ENCODE data around the gene MMAB. TPM values are rescaled to one million over a fixed set of nuclear protein-coding genes. Genes with fewer than 3 reads are reported as not detected.

MMAB gene
- total and polyA plus RNA-seq, 2 of the 13 experiments (the other 11 are each of a cell fraction or from before 2014, with no cell fraction given), result 26.1 to 77.3 TPM

DNA sequence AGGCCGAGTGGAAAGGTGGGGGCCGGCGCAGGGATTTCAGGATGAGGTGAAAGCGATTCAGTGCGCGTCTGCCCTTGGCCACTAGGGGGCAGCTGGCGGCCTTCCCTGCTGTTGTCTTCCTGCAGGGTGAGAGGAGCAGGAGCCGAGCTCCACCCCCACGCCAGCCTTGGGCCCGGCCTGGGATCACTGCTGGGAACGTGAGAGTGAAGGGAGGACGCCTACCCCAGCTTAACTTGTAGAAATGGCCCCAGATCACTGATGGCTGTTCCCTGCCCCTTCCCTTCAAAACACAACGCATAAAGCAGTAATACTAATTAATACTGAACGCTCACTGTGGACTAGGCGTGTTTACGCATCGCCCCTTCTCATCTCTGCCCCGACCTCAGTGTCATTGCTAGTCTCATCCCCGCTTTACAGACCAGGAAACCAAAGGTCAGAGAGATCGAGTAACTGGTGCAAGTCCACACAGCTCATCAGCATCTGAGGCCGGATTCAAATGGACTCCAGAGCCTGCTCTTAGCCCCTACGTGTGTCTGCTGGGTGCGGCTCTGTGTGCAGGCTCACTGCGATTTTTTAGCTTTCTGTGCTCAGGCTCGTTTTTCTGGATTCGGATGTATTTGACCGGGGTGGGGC lies 24.6 kb upstream of the MMAB start (continued):
- TF ChIP-seq, protein P1, sequence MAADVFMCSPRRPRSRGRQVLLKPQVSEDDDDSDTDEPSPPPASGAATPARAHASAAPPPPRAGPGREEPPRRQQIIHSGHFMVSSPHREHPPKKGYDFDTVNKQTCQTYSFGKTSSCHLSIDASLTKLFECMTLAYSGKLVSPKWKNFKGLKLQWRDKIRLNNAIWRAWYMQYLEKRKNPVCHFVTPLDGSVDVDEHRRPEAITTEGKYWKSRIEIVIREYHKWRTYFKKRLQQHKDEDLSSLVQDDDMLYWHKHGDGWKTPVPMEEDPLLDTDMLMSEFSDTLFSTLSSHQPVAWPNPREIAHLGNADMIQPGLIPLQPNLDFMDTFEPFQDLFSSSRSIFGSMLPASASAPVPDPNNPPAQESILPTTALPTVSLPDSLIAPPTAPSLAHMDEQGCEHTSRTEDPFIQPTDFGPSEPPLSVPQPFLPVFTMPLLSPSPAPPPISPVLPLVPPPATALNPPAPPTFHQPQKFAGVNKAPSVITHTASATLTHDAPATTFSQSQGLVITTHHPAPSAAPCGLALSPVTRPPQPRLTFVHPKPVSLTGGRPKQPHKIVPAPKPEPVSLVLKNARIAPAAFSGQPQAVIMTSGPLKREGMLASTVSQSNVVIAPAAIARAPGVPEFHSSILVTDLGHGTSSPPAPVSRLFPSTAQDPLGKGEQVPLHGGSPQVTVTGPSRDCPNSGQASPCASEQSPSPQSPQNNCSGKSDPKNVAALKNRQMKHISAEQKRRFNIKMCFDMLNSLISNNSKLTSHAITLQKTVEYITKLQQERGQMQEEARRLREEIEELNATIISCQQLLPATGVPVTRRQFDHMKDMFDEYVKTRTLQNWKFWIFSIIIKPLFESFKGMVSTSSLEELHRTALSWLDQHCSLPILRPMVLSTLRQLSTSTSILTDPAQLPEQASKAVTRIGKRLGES (CRISPR knock-in tag; IDR thresholded peaks at IDR 0.05; ENCODE audit: borderline replicate concordance), result no peak
- peak; percentile 61; the same call in 1 of the 2 replicates for TF ChIP-seq CBX5 (CRISPR knock-in tag; IDR thresholded peaks at IDR 0.05; ENCODE audit: borderline replicate concordance)
- no peak for TF ChIP-seq MBNL3 (CRISPR knock-in tag; conservative IDR thresholded peaks at IDR 0.05)
- TF ChIP-seq, protein P2, sequence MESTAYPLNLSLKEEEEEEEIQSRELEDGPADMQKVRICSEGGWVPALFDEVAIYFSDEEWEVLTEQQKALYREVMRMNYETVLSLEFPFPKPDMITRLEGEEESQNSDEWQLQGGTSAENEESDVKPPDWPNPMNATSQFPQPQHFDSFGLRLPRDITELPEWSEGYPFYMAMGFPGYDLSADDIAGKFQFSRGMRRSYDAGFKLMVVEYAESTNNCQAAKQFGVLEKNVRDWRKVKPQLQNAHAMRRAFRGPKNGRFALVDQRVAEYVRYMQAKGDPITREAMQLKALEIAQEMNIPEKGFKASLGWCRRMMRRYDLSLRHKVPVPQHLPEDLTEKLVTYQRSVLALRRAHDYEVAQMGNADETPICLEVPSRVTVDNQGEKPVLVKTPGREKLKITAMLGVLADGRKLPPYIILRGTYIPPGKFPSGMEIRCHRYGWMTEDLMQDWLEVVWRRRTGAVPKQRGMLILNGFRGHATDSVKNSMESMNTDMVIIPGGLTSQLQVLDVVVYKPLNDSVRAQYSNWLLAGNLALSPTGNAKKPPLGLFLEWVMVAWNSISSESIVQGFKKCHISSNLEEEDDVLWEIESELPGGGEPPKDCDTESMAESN (CRISPR knock-in tag; conservative IDR thresholded peaks at IDR 0.05), result 0 out of 2 replicates have a peak, but pooled peaks have one; percentile 23
- TF ChIP-seq, protein P3, sequence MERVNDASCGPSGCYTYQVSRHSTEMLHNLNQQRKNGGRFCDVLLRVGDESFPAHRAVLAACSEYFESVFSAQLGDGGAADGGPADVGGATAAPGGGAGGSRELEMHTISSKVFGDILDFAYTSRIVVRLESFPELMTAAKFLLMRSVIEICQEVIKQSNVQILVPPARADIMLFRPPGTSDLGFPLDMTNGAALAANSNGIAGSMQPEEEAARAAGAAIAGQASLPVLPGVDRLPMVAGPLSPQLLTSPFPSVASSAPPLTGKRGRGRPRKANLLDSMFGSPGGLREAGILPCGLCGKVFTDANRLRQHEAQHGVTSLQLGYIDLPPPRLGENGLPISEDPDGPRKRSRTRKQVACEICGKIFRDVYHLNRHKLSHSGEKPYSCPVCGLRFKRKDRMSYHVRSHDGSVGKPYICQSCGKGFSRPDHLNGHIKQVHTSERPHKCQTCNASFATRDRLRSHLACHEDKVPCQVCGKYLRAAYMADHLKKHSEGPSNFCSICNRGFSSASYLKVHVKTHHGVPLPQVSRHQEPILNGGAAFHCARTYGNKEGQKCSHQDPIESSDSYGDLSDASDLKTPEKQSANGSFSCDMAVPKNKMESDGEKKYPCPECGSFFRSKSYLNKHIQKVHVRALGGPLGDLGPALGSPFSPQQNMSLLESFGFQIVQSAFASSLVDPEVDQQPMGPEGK (CRISPR knock-in tag; IDR thresholded peaks at IDR 0.05), result peak; percentile 50
- no peak for TF ChIP-seq ZNF644 (CRISPR knock-in tag; IDR thresholded peaks at IDR 0.05; ENCODE audit: low read depth)
- peak; percentile 63; the same call in 1 of the 2 replicates for TF ChIP-seq ZFX (CRISPR knock-in tag; IDR thresholded peaks at IDR 0.05; ENCODE audit: low read depth)
- TF ChIP-seq HNF4G (IDR thresholded peaks at IDR 0.05; ENCODE audit: borderline replicate concordance, low read depth, low read length), result peak; percentile 51; the same call in 1 of the 2 replicates
- TF ChIP-seq HNF4G (CRISPR knock-in tag; IDR thresholded peaks at IDR 0.05; ENCODE audit: borderline replicate concordance, low read depth), result no peak; the same call in 1 of the 2 replicates
- TF ChIP-seq GABPA (IDR thresholded peaks at IDR 0.05; ENCODE audit: low read depth, low read length), result no peak
- TF ChIP-seq GABPA (CRISPR knock-in tag; IDR thresholded peaks at IDR 0.05; ENCODE audit: low read depth), result peak; percentile 25; the same call in 1 of the 2 replicates
- no peak for TF ChIP-seq RFX3 (CRISPR knock-in tag; IDR thresholded peaks at IDR 0.05)
- no peak for TF ChIP-seq PHF20 (CRISPR knock-in tag; IDR thresholded peaks at IDR 0.05)
- TF ChIP-seq, protein P4, sequence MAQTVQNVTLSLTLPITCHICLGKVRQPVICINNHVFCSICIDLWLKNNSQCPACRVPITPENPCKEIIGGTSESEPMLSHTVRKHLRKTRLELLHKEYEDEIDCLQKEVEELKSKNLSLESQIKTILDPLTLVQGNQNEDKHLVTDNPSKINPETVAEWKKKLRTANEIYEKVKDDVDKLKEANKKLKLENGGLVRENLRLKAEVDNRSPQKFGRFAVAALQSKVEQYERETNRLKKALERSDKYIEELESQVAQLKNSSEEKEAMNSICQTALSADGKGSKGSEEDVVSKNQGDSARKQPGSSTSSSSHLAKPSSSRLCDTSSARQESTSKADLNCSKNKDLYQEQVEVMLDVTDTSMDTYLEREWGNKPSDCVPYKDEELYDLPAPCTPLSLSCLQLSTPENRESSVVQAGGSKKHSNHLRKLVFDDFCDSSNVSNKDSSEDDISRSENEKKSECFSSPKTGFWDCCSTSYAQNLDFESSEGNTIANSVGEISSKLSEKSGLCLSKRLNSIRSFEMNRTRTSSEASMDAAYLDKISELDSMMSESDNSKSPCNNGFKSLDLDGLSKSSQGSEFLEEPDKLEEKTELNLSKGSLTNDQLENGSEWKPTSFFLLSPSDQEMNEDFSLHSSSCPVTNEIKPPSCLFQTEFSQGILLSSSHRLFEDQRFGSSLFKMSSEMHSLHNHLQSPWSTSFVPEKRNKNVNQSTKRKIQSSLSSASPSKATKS (CRISPR knock-in tag; IDR thresholded peaks at IDR 0.05), result no peak
- peak; percentile 95; the same call in 1 of the 2 replicates for TF ChIP-seq ZNF205 (CRISPR knock-in tag; IDR thresholded peaks at IDR 0.05)
- TF ChIP-seq, protein P5, sequence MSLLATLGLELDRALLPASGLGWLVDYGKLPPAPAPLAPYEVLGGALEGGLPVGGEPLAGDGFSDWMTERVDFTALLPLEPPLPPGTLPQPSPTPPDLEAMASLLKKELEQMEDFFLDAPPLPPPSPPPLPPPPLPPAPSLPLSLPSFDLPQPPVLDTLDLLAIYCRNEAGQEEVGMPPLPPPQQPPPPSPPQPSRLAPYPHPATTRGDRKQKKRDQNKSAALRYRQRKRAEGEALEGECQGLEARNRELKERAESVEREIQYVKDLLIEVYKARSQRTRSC (CRISPR knock-in tag; IDR thresholded peaks at IDR 0.05; ENCODE audit: low read depth), result 0 out of 2 replicates have a peak, but pooled peaks have one; percentile 16
- TF ChIP-seq CEBPB (IDR thresholded peaks at IDR 0.05; ENCODE audit: borderline replicate concordance, low read depth, low read length), result no peak
- no peak for TF ChIP-seq RFXAP (CRISPR knock-in tag; IDR thresholded peaks at IDR 0.05; ENCODE audit: borderline replicate concordance)
- peak; percentile 29 for TF ChIP-seq ZNF143 (CRISPR knock-in tag; IDR thresholded peaks at IDR 0.05)
- no peak for TF ChIP-seq ZKSCAN8 (CRISPR knock-in tag; IDR thresholded peaks at IDR 0.05; ENCODE audit: borderline replicate concordance)
- TF ChIP-seq SMARCE1 (IDR thresholded peaks at IDR 0.05; ENCODE audit: borderline replicate concordance), result no peak

All from HepG2 (cell line).